IMR-90 (cell line): ENCODE results near the gene PITPNC1. TPM values are rescaled to one million over a fixed set of nuclear protein-coding genes. Genes with fewer than 3 reads are reported as not detected.

Experiments used
- ATAC-seq: fragments of 200-7000 bp; cut with Tn5 transposase; 2 replicates; pipeline ENCODE4 v1.9.1; 2020; ENCODE audit warnings: low read depth, mild to moderate bottlenecking, moderate library complexity
- BruUV-seq: library from RNA; stranded (reverse); fragments of 400-500 nt; replicated peaks from 2 replicates; lab custom pipeline; 2021; lab: Mats Ljungman, UMichigan
- CTCF ChIA-PET: fragments of 300-600 bp; formaldehyde crosslinking; extraction: SDS; loops from one replicate; lab custom pipeline; 2021; ENCODE audit warnings: antibody characterized with exemption; lab: Yijun Ruan, JAX
- POLR2A ChIA-PET: fragments of 300-600 bp; sonication (Branson Sonifier 250); formaldehyde crosslinking; loops from one replicate; lab custom pipeline; 2022; ENCODE audit warnings: antibody characterized with exemption; ENCODE audit not compliant: unreplicated experiment; lab: Charles Lee
- DNase-seq: peaks from one replicate; pipeline ENCODE4 v3.0.0; 2013
- H2AFZ ChIP-seq: replicated peaks from 2 replicates; pipeline ENCODE3; 2013; ENCODE audit warnings: low read length, mild to moderate bottlenecking; ENCODE audit not compliant: poor library complexity
- H2AK5ac ChIP-seq: 2 replicates; pipeline ENCODE4 v1.6.1; 2013; ENCODE audit warnings: low read depth, low read length, inconsistent platforms
- H2AK9ac ChIP-seq: replicated peaks from 2 replicates; pipeline ENCODE3; 2013; ENCODE audit warnings: mild to moderate bottlenecking, low read depth, low read length, moderate library complexity; ENCODE audit not compliant: poor library complexity
- H2BK120ac ChIP-seq: 2 replicates; pipeline ENCODE4 v1.6.1; 2013; ENCODE audit warnings: low read depth, low read length, inconsistent platforms
- H2BK15ac ChIP-seq: 3 replicates; pipeline ENCODE4 v1.6.1; 2013; ENCODE audit warnings: low read depth, low read length, inconsistent platforms
- H2BK20ac ChIP-seq: 2 replicates; pipeline ENCODE4 v1.6.1; 2013; ENCODE audit warnings: low read depth, mild to moderate bottlenecking, inconsistent platforms, low read length, moderate library complexity
- H2BK5ac ChIP-seq: 2 replicates; pipeline ENCODE4 v1.6.1; 2013; ENCODE audit warnings: mild to moderate bottlenecking, low read depth, low read length, inconsistent platforms; ENCODE audit not compliant: poor library complexity, severe bottlenecking
- H3K14ac ChIP-seq: replicated peaks from 2 replicates; pipeline ENCODE4 v1.6.1; 2013; ENCODE audit warnings: low read depth, low read length, inconsistent platforms
- H3K18ac ChIP-seq: 2 replicates; pipeline ENCODE4 v1.6.1; 2013; ENCODE audit warnings: low read depth, low read length, control low read depth
- H3K23ac ChIP-seq: 2 replicates; pipeline ENCODE4 v1.6.1; 2013; ENCODE audit warnings: low read depth, low read length, inconsistent platforms
- H3K27ac ChIP-seq: 2 replicates; pipeline ENCODE4 v1.5.1; 2013; ENCODE audit warnings: mild to moderate bottlenecking, control low read depth, low read length; ENCODE audit not compliant: insufficient read depth
- H3K27me3 ChIP-seq: 2 replicates; pipeline ENCODE4 v1.6.1; 2013; ENCODE audit warnings: low read length; ENCODE audit not compliant: control insufficient read depth, insufficient read depth
- H3K36me3 ChIP-seq: 2 replicates; pipeline ENCODE4 v1.6.1; 2013; ENCODE audit warnings: low read length, mixed read lengths; ENCODE audit not compliant: control insufficient read depth, insufficient read depth
- H3K4ac ChIP-seq: 2 replicates; pipeline ENCODE4 v1.6.1; 2013; ENCODE audit warnings: low read depth, low read length, inconsistent platforms
- H3K4me1 ChIP-seq: 2 replicates; pipeline ENCODE4 v1.6.1; 2013; ENCODE audit warnings: low read length, mixed read lengths; ENCODE audit not compliant: control insufficient read depth, insufficient read depth
- H3K4me2 ChIP-seq: 2 replicates; pipeline ENCODE4 v1.6.1; 2013; ENCODE audit warnings: low read depth, mild to moderate bottlenecking, control low read depth, low read length, moderate library complexity
- H3K4me3 ChIP-seq: 2 replicates; pipeline ENCODE4 v1.5.1; 2013; ENCODE audit warnings: low read depth, mild to moderate bottlenecking, control low read depth, low read length, moderate library complexity; ENCODE audit not compliant: insufficient read depth
- H3K56ac ChIP-seq: 2 replicates; pipeline ENCODE4 v1.6.1; 2013; ENCODE audit warnings: low read length, inconsistent platforms; ENCODE audit not compliant: insufficient read depth; ENCODE audit errors: extremely low read depth
- H3K79me1 ChIP-seq, 2 experiments: 2 replicates each; pipeline ENCODE4 v1.6.1; 2013; ENCODE audit warnings: low read length in 2 of 2, inconsistent platforms in 1 of 2, low read depth in 1 of 2
- H3K9ac ChIP-seq: 2 replicates; pipeline ENCODE4 v1.6.1; 2013; ENCODE audit warnings: low read depth, low read length, control low read depth
- H3K9me1 ChIP-seq: 2 replicates; pipeline ENCODE4 v1.6.1; 2013; ENCODE audit warnings: low read length, inconsistent platforms; ENCODE audit not compliant: insufficient read depth
- H3K9me3 ChIP-seq: 2 replicates; pipeline ENCODE4 v1.6.1; 2013; ENCODE audit warnings: low read length; ENCODE audit not compliant: control insufficient read depth, insufficient read depth
- H4K20me1 ChIP-seq: 2 replicates; pipeline ENCODE4 v1.6.1; 2013; ENCODE audit warnings: low read length, inconsistent platforms; ENCODE audit not compliant: insufficient read depth
- H4K5ac ChIP-seq: 2 replicates; pipeline ENCODE4 v1.6.1; 2013; ENCODE audit warnings: mild to moderate bottlenecking, low read depth, low read length, control low read depth
- H4K8ac ChIP-seq, 2 experiments: 2 replicates each; pipeline ENCODE4 v1.6.1; 2013; ENCODE audit warnings: low read depth in 2 of 2, low read length in 2 of 2, control low read depth in 1 of 2, inconsistent platforms in 1 of 2
- H4K91ac ChIP-seq: 2 replicates; pipeline ENCODE4 v1.6.1; 2013; ENCODE audit warnings: low read depth, low read length, inconsistent platforms; ENCODE audit not compliant: insufficient read depth
- CEBPB ChIP-seq: IDR thresholded peaks from 2 replicates; pipeline ENCODE4 v1.6.1; 2012; ENCODE audit warnings: low read depth, low read length, improper control_type of control experiment
- CHD1 ChIP-seq: IDR thresholded peaks from 2 replicates; pipeline ENCODE4 v1.6.1; 2012; ENCODE audit warnings: low read depth, low read length, improper control_type of control experiment
- CTCF ChIP-seq: conservative IDR thresholded peaks from 2 replicates; pipeline ENCODE4 v1.5.1; 2012; ENCODE audit warnings: mild to moderate bottlenecking, low read depth, low read length, improper control_type of control experiment
- ELK1 ChIP-seq: fragments of 150-350 bp; IDR thresholded peaks from 2 replicates; pipeline ENCODE4 v1.6.1; 2016; ENCODE audit warnings: low read depth, mild to moderate bottlenecking, low read length, moderate library complexity, borderline replicate concordance
- FOS ChIP-seq: fragments of 150-350 bp; IDR thresholded peaks from 2 replicates; pipeline ENCODE4 v1.6.1; 2016; ENCODE audit warnings: low read depth, low read length
- MAFK ChIP-seq: IDR thresholded peaks from 2 replicates; pipeline ENCODE4 v1.6.1; 2012; ENCODE audit warnings: low read depth, low read length, improper control_type of control experiment
- MAZ ChIP-seq: IDR thresholded peaks from 2 replicates; pipeline ENCODE4 v1.6.1; 2012; ENCODE audit warnings: low read depth, mild to moderate bottlenecking, low read length, improper control_type of control experiment, moderate library complexity, borderline replicate concordance
- MXI1 ChIP-seq: IDR thresholded peaks from 2 replicates; pipeline ENCODE4 v1.6.1; 2012; ENCODE audit warnings: low read depth, mild to moderate bottlenecking, low read length, moderate library complexity, borderline replicate concordance
- NFE2L2 ChIP-seq: fragments of 150-350 bp; IDR thresholded peaks from 2 replicates; pipeline ENCODE4 v1.6.1; 2016; ENCODE audit warnings: low read depth, mild to moderate bottlenecking, low read length
- POLR2A ChIP-seq: IDR thresholded peaks from 2 replicates; pipeline ENCODE4 v1.6.1; 2012; ENCODE audit warnings: mild to moderate bottlenecking, low read depth, low read length
- RAD21 ChIP-seq: IDR thresholded peaks from 2 replicates; pipeline ENCODE4 v1.6.1; 2012; ENCODE audit warnings: low read length, improper control_type of control experiment
- RFX5 ChIP-seq: IDR thresholded peaks from 2 replicates; pipeline ENCODE4 v1.8.0; 2012; ENCODE audit warnings: low read depth, mild to moderate bottlenecking, low read length, moderate library complexity
- SMC3 ChIP-seq: fragments of 150-350 bp; IDR thresholded peaks from 2 replicates; pipeline ENCODE4 v1.6.1; 2016; ENCODE audit warnings: low read depth, mild to moderate bottlenecking, antibody characterized with exemption, low read length, moderate library complexity
- USF2 ChIP-seq: fragments of 150-350 bp; IDR thresholded peaks from 2 replicates; pipeline ENCODE4 v1.6.1; 2017; ENCODE audit warnings: mild to moderate bottlenecking, antibody characterized with exemption, low read length, low read depth
- WGBS, 2 experiments: methylation state at CpG; one replicate each; pipeline versions ENCODE4 v1.1.5 to v1.1.7; 2013; ENCODE audit warnings: missing lambda C conversion rate in 2 of 2; ENCODE audit not compliant: insufficient read length in 1 of 2; ENCODE audit errors: extremely low coverage in 2 of 2; 5-methylcytosine and 5-hydroxymethylcytosine counted together
- dilution Hi-C: fragments of 300-500 bp; cut with HindIII; formaldehyde crosslinking; loops from one replicate; pipeline ENCODE4 v1.14.3; 2018; ENCODE audit warnings: low sequenced_read_pairs; ENCODE audit not compliant: unreplicated experiment
- in situ Hi-C: fragments of 300-500 bp; cut with MboI; formaldehyde crosslinking; loops from 3 replicates; pipeline ENCODE4 v1.14.3; 2019; ENCODE audit warnings: low sequenced_read_pairs, inconsistent platforms, mixed read lengths
- intact Hi-C: fragments of 100-400 bp; cut with micrococcal nuclease; formaldehyde crosslinking; loops from 2 replicates; pipeline ENCODE4 v1.10.0; 2022
- polyA plus RNA-seq, 3 experiments: library from polyadenylated mRNA; depleted of rRNA; stranded (reverse); fragments of >200 nt; gene quantifications; 2 replicates each; pipeline ENCODE4 v1.2.3, GENCODE V29; 2012; ENCODE audit warnings: low replicate concordance in 1 of 3
- total RNA-seq: library from RNA; depleted of rRNA; stranded (reverse); fragments of >200 nt; gene quantifications from 2 replicates; pipeline ENCODE4 v1.2.3, GENCODE V29; 2012

Gene PITPNC1
- total and polyA plus RNA-seq, 2 of the 4 experiments (the other 2 are of a cell fraction), result 4.1 TPM

- H3K56ac ChIP-seq, result no peak overlapping the region
- ATAC-seq (peak; percentile 89), DNase-seq (peak; percentile 99)
- dilution Hi-C loops (no loop called here), intact Hi-C loops (no loop called here), in situ Hi-C loops (no loop called here)
- H2BK15ac ChIP-seq, result peak overlapping the region; percentile 85; the same call in 2 of the 3 replicates
- peak overlapping the region; percentile 86 for H2BK5ac ChIP-seq
- peaks cover 9% of the 10 kb centered on the region for H3K9me1 ChIP-seq
- H3K36me3 ChIP-seq, result no peaks in the 10 kb centered on the region
- no peaks in the 10 kb centered on the region for H3K9me3 ChIP-seq
- no peak overlapping the region; the same call in 1 of the 2 replicates for H3K27ac ChIP-seq
- H3K18ac ChIP-seq, result no peak overlapping the region
- peak overlapping the region; percentile 71 for H2BK20ac ChIP-seq
- peak overlapping the region; percentile 89 for H3K4me2 ChIP-seq
- peaks cover 7% of the 10 kb centered on the region for H3K4me1 ChIP-seq
- peaks cover 10% of the 10 kb centered on the region; the same call in 1 of the 2 replicates for H4K20me1 ChIP-seq
- peak overlapping the region; percentile 48 for H2AK9ac ChIP-seq
- peak overlapping the region; percentile 63; the same call in 1 of the 2 replicates for H3K4ac ChIP-seq
- CTCF ChIA-PET, result no interaction called here
- H2AFZ ChIP-seq, result no peak overlapping the region
- H4K91ac ChIP-seq, result no peak overlapping the region
- H2BK120ac ChIP-seq, result peak overlapping the region; percentile 65; the same call in 1 of the 2 replicates
- 0 out of 2 replicates have a peak overlapping the region, but pooled peaks have one; percentile 50 for H4K5ac ChIP-seq
- WGBS, 2 experiments, result no CpG with 5 or more reads among the region's 9 CpGs
- no peaks in the 10 kb centered on the region for H3K27me3 ChIP-seq
- BruUV-seq, result no TSS peak
- H3K9ac ChIP-seq, result no peak overlapping the region; the same call in 1 of the 2 replicates
- peak overlapping the region; percentile 38; the same call in 1 of the 2 replicates for H3K14ac ChIP-seq
- H3K23ac ChIP-seq, result peak overlapping the region; percentile 64; the same call in 1 of the 2 replicates
- peaks cover 14 to 36% of the 10 kb centered on the region in 2 experiments for H3K79me1 ChIP-seq
- peak overlapping the region; percentile 12; the same call in 1 of the 2 replicates for H3K4me3 ChIP-seq
- H2AK5ac ChIP-seq, result peak overlapping the region; percentile 91
- peak overlapping the region; percentile 14 to 54; a peak in 2 of 4 replicates for H4K8ac ChIP-seq
- POLR2A ChIA-PET, result no interaction called here
- peak; percentile 27; the same call in 1 of the 2 replicates for TF ChIP-seq SMC3
- peak; percentile 70; the same call in 1 of the 2 replicates for TF ChIP-seq RFX5
- TF ChIP-seq CHD1, result no peak
- no peak; the same call in 1 of the 2 replicates for TF ChIP-seq NFE2L2
- TF ChIP-seq FOS, result peak; percentile 88
- no peak for TF ChIP-seq RAD21
- no peak for TF ChIP-seq USF2
- no peak for TF ChIP-seq MAFK
- TF ChIP-seq POLR2A, result no peak; the same call in 1 of the 2 replicates
- TF ChIP-seq MXI1, result 0 out of 2 replicates have a peak, but pooled peaks have one; percentile 25
- no peak for TF ChIP-seq ELK1
- TF ChIP-seq CTCF, result no peak
- TF ChIP-seq CEBPB, result peak; percentile 66
- TF ChIP-seq MAZ, result 0 out of 2 replicates have a peak, but pooled peaks have one; percentile 2
Observed at GRCh38 chr17:67390646-67391361, 13.7 kb downstream of the PITPNC1 start.
